ENCODE measurements around the gene EXOC4. TPM values are rescaled to one million over a fixed set of nuclear protein-coding genes. Genes with fewer than 3 reads are reported as not detected.

The EXOC4 gene
- total RNA-seq, 2 donors from 2014 or later, result 62.0 to 146 TPM

DNA sequence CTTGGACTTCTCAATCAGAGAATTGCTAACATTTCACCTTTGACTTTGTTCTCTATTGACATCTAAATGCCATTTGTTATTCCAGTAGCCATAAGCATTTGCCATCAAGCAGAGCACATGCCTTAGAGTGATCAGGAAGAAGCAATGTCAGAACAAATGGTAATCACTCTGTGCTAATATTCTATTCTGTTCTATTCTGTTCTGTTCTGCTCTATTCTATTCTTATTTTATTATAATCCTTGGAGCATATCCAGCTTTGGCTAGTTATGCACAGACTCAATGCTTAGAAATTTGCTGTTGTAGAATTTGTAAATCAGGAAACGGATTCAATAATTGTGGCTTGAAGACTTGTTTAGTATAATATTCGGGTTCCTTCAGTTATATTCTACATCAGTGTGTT lies 175.4 kb downstream of the EXOC4 start:
- H3K27me3 ChIP-seq, result no peaks in the 10 kb centered on the region
- no peaks in the 10 kb centered on the region for H3K4me1 ChIP-seq
- DNase-seq (no peak), ATAC-seq (no peak)
- no peaks in the 10 kb centered on the region for H3K36me3 ChIP-seq (replicated peaks in 1 of 2; ENCODE audit: insufficient read depth in 1 of 2, low read depth in 2 of 2)
- no peak overlapping the region for H3K27ac ChIP-seq
- WGBS, 2 donors, result 82 to 93% methylated on average over 2 of the region's 2 CpGs
- H3K9me3 ChIP-seq, result no peaks in the 10 kb centered on the region
- intact Hi-C loops (cut with DNase I), result no loop called here
- no peak for TF ChIP-seq CTCF (IDR thresholded peaks at IDR 0.05)
- TF ChIP-seq POLR2A (IDR thresholded peaks at IDR 0.05), result no peak
- H3K4me3 ChIP-seq, result no peak overlapping the region

DNA sequence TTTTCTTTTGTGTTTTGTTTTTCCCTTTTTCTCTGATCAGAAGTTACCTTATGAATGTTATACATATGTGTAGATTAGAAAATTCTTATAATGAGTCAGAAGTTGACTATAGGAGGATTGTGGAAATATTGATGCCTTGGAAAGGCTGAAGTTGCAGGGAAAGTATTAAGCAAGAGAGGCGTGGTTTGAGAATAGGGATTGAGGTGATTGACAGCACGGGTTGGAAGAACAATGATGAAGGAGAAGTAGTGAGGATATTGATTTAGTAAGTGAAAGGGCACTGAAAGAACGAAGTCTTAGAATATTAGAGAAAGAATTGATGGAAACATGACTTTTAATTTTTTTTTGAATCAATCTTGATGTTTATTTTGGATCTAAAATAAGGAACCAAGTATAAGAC lies 176.0 kb downstream of the EXOC4 start:
- DNase-seq, result no peak
- Histone ChIP-seq H3K4me3 (no peak overlapping the region), H3K9me3 (no peaks in the 10 kb centered on the region), H3K4me1 (no peaks in the 10 kb centered on the region), H3K27me3 (no peaks in the 10 kb centered on the region), H3K36me3 (replicated peaks in 1 of 2; ENCODE audit: insufficient read depth in 1 of 2, low read depth in 2 of 2) (no peaks in the 10 kb centered on the region), H3K27ac (no peak overlapping the region)
- TF ChIP-seq POLR2A (IDR thresholded peaks at IDR 0.05) (no peak), CTCF (IDR thresholded peaks at IDR 0.05) (no peak)
- 91% methylated on average over 3 of the region's 3 CpGs for WGBS, 2 donors
- intact Hi-C loops (cut with DNase I), result no loop called here
- ATAC-seq, result no peak

GRCh38 chr7:133429371-133429770 lies 176.5 kb downstream of the EXOC4 start:
- WGBS, 2 donors, result 94 to 97% methylated on average over 3 of the region's 3 CpGs
- Histone ChIP-seq H3K27ac (no peak overlapping the region), H3K9me3 (no peaks in the 10 kb centered on the region), H3K4me1 (no peaks in the 10 kb centered on the region), H3K27me3 (no peaks in the 10 kb centered on the region), H3K4me3 (no peak overlapping the region), H3K36me3 (replicated peaks in 1 of 2; ENCODE audit: insufficient read depth in 1 of 2, low read depth in 2 of 2) (no peaks in the 10 kb centered on the region)
- TF ChIP-seq CTCF (IDR thresholded peaks at IDR 0.05) (no peak), POLR2A (IDR thresholded peaks at IDR 0.05) (no peak)
- intact Hi-C loops (cut with DNase I), result no loop called here
- ATAC-seq (no peak), DNase-seq (no peak)

DNA sequence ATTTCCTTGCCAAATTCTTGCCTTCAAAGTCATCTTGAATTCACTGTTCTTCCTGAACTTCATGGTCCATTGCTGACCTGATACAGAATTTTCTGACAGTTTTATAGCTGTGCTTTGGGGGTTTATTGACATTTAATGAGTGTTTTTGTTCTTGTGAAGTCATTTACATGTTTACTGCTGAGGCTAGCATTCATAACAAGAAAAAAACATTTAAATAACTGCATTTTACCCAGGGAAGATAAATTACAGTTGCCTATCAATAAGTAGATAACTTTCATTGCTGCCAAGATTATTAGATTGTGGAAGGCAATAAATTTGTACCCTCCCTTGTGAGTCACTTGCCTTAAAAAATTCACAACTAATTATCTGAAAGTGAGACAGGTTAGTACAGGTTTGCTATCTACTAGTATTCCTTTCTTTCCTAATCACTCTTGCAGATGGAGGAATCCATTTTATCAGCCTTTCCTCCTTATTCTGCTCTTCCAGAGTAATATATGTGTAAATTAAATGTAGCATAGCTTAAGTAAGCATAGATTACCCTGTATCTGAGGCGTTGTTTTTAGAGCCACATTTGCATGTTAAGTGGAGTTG lies 178.4 kb downstream of the EXOC4 start:
- ATAC-seq (no peak), DNase-seq (no peak)
- intact Hi-C loops (cut with DNase I), result no loop called here
- Histone ChIP-seq H3K27ac (no peak overlapping the region), H3K4me3 (no peak overlapping the region), H3K4me1 (no peaks in the 10 kb centered on the region), H3K9me3 (no peaks in the 10 kb centered on the region), H3K27me3 (no peaks in the 10 kb centered on the region), H3K36me3 (replicated peaks in 1 of 2; ENCODE audit: insufficient read depth in 1 of 2, low read depth in 2 of 2) (no peaks in the 10 kb centered on the region)
- whole genome bisulfite sequencing, 2 donors, result 70 to 78% methylated on average over 1 of the region's 1 CpG
- TF ChIP-seq POLR2A (IDR thresholded peaks at IDR 0.05) (no peak), CTCF (IDR thresholded peaks at IDR 0.05) (no peak)

DNA sequence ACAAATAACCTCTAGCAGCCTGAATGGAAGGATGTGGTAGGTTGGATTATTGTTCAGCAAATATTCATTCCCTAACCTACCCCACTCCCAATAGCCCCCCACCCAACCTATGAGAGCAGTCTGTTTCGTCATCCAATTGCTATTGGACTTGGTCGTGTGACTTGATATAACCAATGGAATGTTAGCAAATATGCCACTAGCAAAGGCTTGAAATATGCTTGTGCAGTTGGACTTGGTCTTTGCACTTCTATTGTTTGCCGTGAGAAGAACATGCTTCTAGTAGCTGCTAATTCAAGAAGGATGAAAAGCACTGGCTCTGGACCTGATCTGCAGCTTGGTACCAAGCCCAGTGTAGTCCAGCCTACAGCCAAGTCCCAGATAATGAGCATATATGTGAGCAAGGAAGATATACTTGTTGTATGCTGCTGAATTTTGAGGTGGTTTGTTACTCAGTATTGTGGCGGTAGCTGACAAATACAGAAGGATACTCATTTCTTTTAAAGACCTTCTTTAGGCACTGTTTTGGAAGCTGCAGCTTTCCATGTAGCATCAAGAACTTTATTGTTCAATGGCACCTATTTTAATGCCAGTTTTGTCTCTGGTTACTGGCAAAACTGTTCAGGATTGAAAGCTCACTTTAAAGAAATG lies 180.4 kb downstream of the EXOC4 start:
- Histone ChIP-seq H3K36me3 (replicated peaks in 1 of 2; ENCODE audit: insufficient read depth in 1 of 2, low read depth in 2 of 2) (no peaks in the 10 kb centered on the region), H3K27me3 (no peaks in the 10 kb centered on the region), H3K4me3 (no peak overlapping the region), H3K9me3 (no peaks in the 10 kb centered on the region), H3K27ac (no peak overlapping the region), H3K4me1 (no peaks in the 10 kb centered on the region)
- ATAC-seq, result no peak
- intact Hi-C loops (cut with DNase I), result no loop called here
- DNase-seq, result no peak
- TF ChIP-seq CTCF (IDR thresholded peaks at IDR 0.05) (no peak), POLR2A (IDR thresholded peaks at IDR 0.05) (no peak)
- WGBS, 2 donors, result 94 to 98% methylated on average over 4 of the region's 4 CpGs
